K562 (cell line): Measurements from ENCODE around the gene MAP3K14. TPM values are rescaled to one million over a fixed set of nuclear protein-coding genes. Genes with fewer than 3 reads are reported as not detected.

ENCODE experiments used
- ATAC-seq: fragments of 200-7000 bp; cut with Tn5 transposase; 3 replicates; pipeline ENCODE4 v1.9.1; 2020; ENCODE audit warnings: moderate library complexity
- BruUV-seq: library from RNA; stranded (reverse); fragments of 400-500 nt; replicated peaks from 2 replicates; lab custom pipeline; 2021; lab: Mats Ljungman, UMichigan
- CTCF ChIA-PET: fragments of 300-600 bp; formaldehyde crosslinking; extraction: SDS; loops from one replicate; lab custom pipeline; 2021; ENCODE audit warnings: low intra/inter-chr PET ratio; lab: Yijun Ruan, JAX
- POLR2A ChIA-PET: fragments of 300-600, 350-650 bp; sonication (Branson Sonifier 250); formaldehyde crosslinking; extraction: SDS; loops from one replicate; lab custom pipeline; 2021; ENCODE audit warnings: antibody characterized with exemption, inconsistent platforms; lab: Yijun Ruan, JAX
- DNase-seq, 4 experiments: peaks; one replicate each; pipeline versions ENCODE4 v3.0.0 to v3.0.0-alpha.2; 2011 to 2018; ENCODE audit warnings: low spot score in 3 of 4, mixed read lengths in 3 of 4; ENCODE audit errors: extremely low read depth in 1 of 4
- FAIRE-seq: peaks from 2 replicates; lab custom pipeline; 2011; peaks lifted over from hg19 to GRCh38; lab: Jason Lieb, UNC
- H2AFZ ChIP-seq: 2 replicates; pipeline ENCODE4 v1.6.0; 2011; ENCODE audit warnings: low read depth, low read length, control low read depth, inconsistent platforms
- H3K27ac ChIP-seq: fragments of 200-600 bp; 3 replicates; pipeline ENCODE4 v1.8.0; 2011; ENCODE audit warnings: low read depth, mild to moderate bottlenecking, control low read depth, inconsistent platforms, low read length, moderate library complexity, mixed read lengths; ENCODE audit errors: extremely low read depth
- H3K27me3 ChIP-seq, 2 experiments: fragments of 300-600 bp in 1 of 2; 2 replicates in 1 of 2; 3 replicates in 1 of 2; pipeline versions ENCODE4 v1.6.0 to v1.8.0; 2011; ENCODE audit warnings: inconsistent platforms in 2 of 2, low read length in 2 of 2, mild to moderate bottlenecking in 1 of 2, mixed read lengths in 1 of 2, moderate library complexity in 1 of 2; ENCODE audit not compliant: control insufficient read depth in 2 of 2, insufficient read depth in 2 of 2
- H3K36me3 ChIP-seq: fragments of 300-600 bp; 3 replicates; pipeline ENCODE4 v1.8.0; 2011; ENCODE audit warnings: mild to moderate bottlenecking, low read length, inconsistent platforms; ENCODE audit not compliant: control insufficient read depth, insufficient read depth
- H3K4me1 ChIP-seq, 2 experiments: fragments of 200-600 bp in 1 of 2; replicated peaks in 1 of 2; 2 replicates in 1 of 2; 3 replicates in 1 of 2; pipeline versions ENCODE4 v1.5.1 to v1.8.0; 2011; ENCODE audit warnings: inconsistent platforms in 2 of 2, low read length in 2 of 2, mild to moderate bottlenecking in 1 of 2, mixed read lengths in 1 of 2, moderate library complexity in 1 of 2; ENCODE audit not compliant: control insufficient read depth in 2 of 2, insufficient read depth in 2 of 2
- H3K4me2 ChIP-seq: 2 replicates; pipeline ENCODE4 v1.6.1; 2011; ENCODE audit warnings: low read length, control low read depth, inconsistent platforms, mixed read lengths; ENCODE audit not compliant: insufficient read depth
- H3K4me3 ChIP-seq: fragments of 200-600 bp; sonication (generic), shearing (Covaris generic); 2 replicates; pipeline ENCODE4 v1.5.1; 2016; ENCODE audit warnings: control low read depth, inconsistent platforms
- H3K79me2 ChIP-seq: fragments of 200-600 bp; 3 replicates; pipeline ENCODE4 v1.8.0; 2011; ENCODE audit warnings: low read length, inconsistent platforms; ENCODE audit not compliant: control insufficient read depth, insufficient read depth
- H3K9ac ChIP-seq, 2 experiments: 2 replicates each; pipeline versions ENCODE4 v1.6.0 to v1.6.1; 2011; ENCODE audit warnings: low read depth in 2 of 2, low read length in 2 of 2, control low read depth in 1 of 2, inconsistent platforms in 1 of 2, mild to moderate bottlenecking in 1 of 2, mixed read lengths in 1 of 2; ENCODE audit not compliant: insufficient read depth in 1 of 2
- H3K9me1 ChIP-seq: one replicate; pipeline ENCODE4 v1.6.0; 2011; ENCODE audit warnings: inconsistent platforms, mild to moderate bottlenecking, low read length, moderate library complexity; ENCODE audit not compliant: control insufficient read depth, insufficient read depth
- H3K9me3 ChIP-seq: replicated peaks from 2 replicates; pipeline ENCODE4 v1.5.1; 2011; ENCODE audit warnings: low read depth, low read length, inconsistent platforms; ENCODE audit not compliant: control insufficient read depth, insufficient read depth
- H4K20me1 ChIP-seq: replicated peaks from 2 replicates; pipeline ENCODE4 v1.6.1; 2011; ENCODE audit warnings: low read length, inconsistent platforms, mixed read lengths; ENCODE audit not compliant: control insufficient read depth, insufficient read depth
- KAT8 ChIP-seq: fragments of 450-650 bp; IDR thresholded peaks from 2 replicates; pipeline ENCODE4 v1.6.1; 2016; ENCODE audit warnings: low read depth, mild to moderate bottlenecking
- KHSRP ChIP-seq: fragments of 450-650 bp; IDR thresholded peaks from 2 replicates; pipeline ENCODE4 v1.6.1; 2017
- NFIC ChIP-seq: fragments of 450-650 bp; IDR thresholded peaks from 2 replicates; pipeline ENCODE4 v1.6.1; 2017; ENCODE audit warnings: mild to moderate bottlenecking, inconsistent platforms
- NR0B1 ChIP-seq: fragments of 450-650 bp; IDR thresholded peaks from one replicate; pipeline ENCODE4 v1.6.1; 2018; ENCODE audit warnings: mild to moderate bottlenecking, moderate library complexity; ENCODE audit not compliant: partially characterized antibody
- NR4A1 ChIP-seq, 2 experiments: fragments of 250-450 bp in 1 of 2; fragments of 450-650 bp in 1 of 2; sonication (Bioruptor Pico) in 1 of 2; IDR thresholded peaks; 2 replicates each; pipeline versions ENCODE4 v1.4.0 to v1.6.1; 2016 to 2020; ENCODE audit warnings: mild to moderate bottlenecking in 2 of 2, missing compliant biosample characterization in 1 of 2, missing genetic modification characterization in 1 of 2, moderate library complexity in 1 of 2
- POLR2G ChIP-seq: fragments of 200-400 bp; formaldehyde crosslinking; IDR thresholded peaks from 2 replicates; pipeline ENCODE4 v1.6.1; 2017; ENCODE audit warnings: low read depth, mild to moderate bottlenecking, antibody characterized with exemption, low read length, moderate library complexity
- SREBF1 ChIP-seq: fragments of 150-350 bp; IDR thresholded peaks from 2 replicates; pipeline ENCODE4 v1.6.1; 2014; ENCODE audit warnings: antibody characterized with exemption, low read depth, low read length, borderline replicate concordance
- ZFP36 ChIP-seq: fragments of 150-350 bp; IDR thresholded peaks from 2 replicates; pipeline ENCODE4 v1.6.1; 2018; ENCODE audit warnings: low read length, low read depth; ENCODE audit not compliant: partially characterized antibody
- WGBS: fragments of 100-300 bp; shearing (Covaris generic); methylation state at CpG from one replicate; pipeline ENCODE4 v1.1.6; 2016; ENCODE audit warnings: low coverage, mixed read lengths; ENCODE audit not compliant: insufficient coverage; ENCODE audit errors: missing lambda C conversion rate; 5-methylcytosine and 5-hydroxymethylcytosine counted together
- in situ Hi-C: fragments of 300-500 bp; cut with MboI; formaldehyde crosslinking; loops from 4 replicates; pipeline ENCODE4 v1.15.0; 2018; ENCODE audit warnings: inconsistent platforms, mixed read lengths
- intact Hi-C: fragments of 100-400 bp; cut with micrococcal nuclease; formaldehyde crosslinking; loops from 2 replicates; pipeline ENCODE4 v1.14.2; 2022
- polyA plus RNA-seq, 8 experiments: library from polyadenylated mRNA; depleted of rRNA in 4 of 8; stranded (reverse) in 5 of 8; unstranded in 3 of 8; fragments of >200 nt; fragmentation: Nextera tagmentation in 2 of 8; fragmentation: Illumina TruSeq in 1 of 8; extraction: Ambion mirVana in 2 of 8; extraction: Trizol in 1 of 8; gene quantifications; 2 replicates each; pipeline versions ENCODE4 v1.2.1 to v1.2.3, GENCODE V29; 2011 to 2014; ENCODE audit warnings: inconsistent platforms in 1 of 8, missing spikeins in 1 of 8
- total RNA-seq, 7 experiments: library from RNA; depleted of rRNA in 6 of 7; stranded (reverse); fragments of >200 nt in 6 of 7; fragmentation: Illumina TruSeq in 2 of 7; extraction: Trizol in 2 of 7; gene quantifications; 2 replicates each; pipeline versions ENCODE4 v1.2.1 to v1.2.3, GENCODE V29; 2011 to 2021; ENCODE audit warnings: low replicate concordance in 1 of 7

The MAP3K14 gene
- total and polyA plus RNA-seq, 9 of the 15 experiments (the other 6 are each of a cell fraction or from before 2014, with no cell fraction given), result 0.45 to 8.7 (median 3.2) TPM

GRCh38 chr17:45274033-45274432 is 42.8 kb downstream of the MAP3K14 start (continued):
- TF ChIP-seq SREBF1 (no peak), NR0B1 (no peak), ZFP36 (no peak), KAT8 (no peak)

- Histone ChIP-seq H3K4me1 (peaks cover 12 to 16% of the 10 kb centered on the region in 2 experiments; a peak in 4 of 5 replicates), H3K9me1 (no peaks in the 10 kb centered on the region), H3K4me2 (no peak overlapping the region), H3K9me3 (no peaks in the 10 kb centered on the region), H3K9ac (0 out of 4 replicates have a peak overlapping the region, but pooled peaks of 1 of the 2 experiments have one; percentile 22), H3K79me2 (no peaks in the 10 kb centered on the region), H3K4me3 (no peak overlapping the region)
- ATAC-seq (no peak), FAIRE-seq (no peak), DNase-seq (no peak)
- BruUV-seq, result no TSS peak
- POLR2A ChIA-PET, result interaction anchor here (0.5 kb wide), 1 partner anchor 114 kb away, joined by 3 read pairs; no protein-coding TSS in a partner anchor
- CTCF ChIA-PET, result no interaction called here
- in situ Hi-C loops, result no loop called here
- WGBS, result 80% methylated on average over 15 of the region's 16 CpGs
- TF ChIP-seq NR4A1 (CRISPR knock-in tag; IDR thresholded peaks at IDR 0.05) (no peak), NR4A1 (tag; IDR thresholded peaks at IDR 0.05) (no peak), KHSRP (no peak), POLR2G (0 out of 2 replicates have a peak, but pooled peaks have one; percentile 8), NFIC (no peak)
- TF ChIP-seq, all 486 proteins: peak for 1
- peaks cover 5% of the 10 kb centered on the region for H4K20me1 ChIP-seq
- no peak overlapping the region for H3K27ac ChIP-seq
- H3K27me3 ChIP-seq, result no peaks in the 10 kb centered on the region
- peaks cover 47% of the 10 kb centered on the region for H3K36me3 ChIP-seq
- H2AFZ ChIP-seq, result no peak overlapping the region
- intact Hi-C loops, result no loop called here
Observed at GRCh38 chr17:45273551-45273957, 43.3 kb downstream of the MAP3K14 start.
